B cell (primary cell): ENCODE data around the gene EFNA5. TPM values are rescaled to one million over a fixed set of nuclear protein-coding genes. Genes with fewer than 3 reads are reported as not detected.

Source experiments
- ATAC-seq: fragments of 200-7000 bp; cut with Tn5 transposase; one replicate; pipeline ENCODE4 v1.10.0; 2021; ENCODE audit warnings: low read depth, mild to moderate bottlenecking, moderate number of reproducible peaks, moderate library complexity
- CTCF ChIA-PET: fragments of 350-600 bp; sonication (Branson Sonifier 250); formaldehyde crosslinking; loops from one replicate; lab custom pipeline; 2021; ENCODE audit warnings: antibody characterized with exemption, inconsistent platforms; lab: Charles Lee
- POLR2A ChIA-PET: fragments of 350-600 bp; sonication (Branson Sonifier 250); formaldehyde crosslinking; loops from one replicate; lab custom pipeline; 2021; ENCODE audit warnings: antibody characterized with exemption; lab: Charles Lee
- DNase-seq: peaks from one replicate; pipeline ENCODE4 v3.0.0; 2013
- H2AFZ ChIP-seq: 2 replicates; pipeline ENCODE4 v1.6.1; 2012; ENCODE audit warnings: mild to moderate bottlenecking, low read depth, low read length; ENCODE audit not compliant: insufficient read depth, poor library complexity, severe bottlenecking
- H3K27ac ChIP-seq, 2 donors: 1 replicate in 1 of 2; 2 replicates in 1 of 2; pipeline ENCODE4 v1.5.1; 2012 to 2013; ENCODE audit warnings: low read length in 2 of 2, mild to moderate bottlenecking in 2 of 2, moderate library complexity in 1 of 2
- H3K27me3 ChIP-seq, 4 experiments: fragments of 200-600 bp in 1 of 4; sonication (generic) in 1 of 4; replicated peaks in 1 of 4; 1 replicate in 2 of 4; 2 replicates in 2 of 4; pipeline versions ENCODE4 v1.6.1 to v1.7.0; 2013 to 2016; ENCODE audit warnings: low read length in 3 of 4, mild to moderate bottlenecking in 2 of 4, mixed read lengths in 1 of 4, moderate library complexity in 1 of 4; ENCODE audit not compliant: insufficient read depth in 4 of 4, control insufficient read depth in 3 of 4; ENCODE audit errors: control extremely low read depth in 1 of 4
- H3K36me3 ChIP-seq, 2 experiments: replicated peaks in 1 of 2; 1 replicate in 1 of 2; 2 replicates in 1 of 2; pipeline versions ENCODE4 v1.6.1 to v1.7.1; 2013; ENCODE audit warnings: low read length in 1 of 2; ENCODE audit not compliant: insufficient read depth in 2 of 2, control insufficient read depth in 1 of 2; ENCODE audit errors: control extremely low read depth in 1 of 2, extremely low read depth in 1 of 2
- H3K4me1 ChIP-seq, 2 donors: fragments of 200-600 bp in 1 of 2; sonication (generic) in 1 of 2; 1 replicate in 1 of 2; 2 replicates in 1 of 2; pipeline versions ENCODE4 v1.5.1 to v1.6.1; 2013 to 2017; ENCODE audit warnings: low read length in 2 of 2; ENCODE audit not compliant: control insufficient read depth in 2 of 2, insufficient read depth in 2 of 2
- H3K4me2 ChIP-seq: replicated peaks from 2 replicates; pipeline ENCODE3; 2012; ENCODE audit warnings: mild to moderate bottlenecking, low read depth, low read length; ENCODE audit not compliant: poor library complexity, severe bottlenecking
- H3K4me3 ChIP-seq, 5 experiments: fragments of 200-600 bp in 1 of 5; sonication (generic) in 1 of 5; 1 replicate in 3 of 5; 2 replicates in 2 of 5; pipeline versions ENCODE4 v1.5.1 to v1.7.0; 2011 to 2016; ENCODE audit warnings: low read length in 4 of 5, mild to moderate bottlenecking in 4 of 5, low read depth in 2 of 5, control low read depth in 1 of 5, moderate library complexity in 1 of 5; ENCODE audit not compliant: insufficient read depth in 1 of 5; ENCODE audit errors: control extremely low read depth in 1 of 5, extremely low read depth in 1 of 5
- H3K79me2 ChIP-seq: fragments of 200-600 bp; sonication (generic); one replicate; pipeline ENCODE4 v1.6.0; 2016; ENCODE audit warnings: low read length; ENCODE audit not compliant: control insufficient read depth, insufficient read depth
- H3K9ac ChIP-seq: fragments of 200-600 bp; sonication (generic); 2 replicates; pipeline ENCODE4 v1.6.1; 2017; ENCODE audit warnings: mild to moderate bottlenecking, low read length, moderate library complexity
- H3K9me3 ChIP-seq, 3 donors: one replicate each; pipeline versions ENCODE4 v1.6.1 to v1.7.1; 2013; ENCODE audit warnings: low read length in 2 of 3; ENCODE audit not compliant: control insufficient read depth in 2 of 3, insufficient read depth in 1 of 3; ENCODE audit errors: control extremely low read depth in 1 of 3
- H4K20me1 ChIP-seq: 2 replicates; pipeline ENCODE4 v1.6.0; 2012; ENCODE audit warnings: mild to moderate bottlenecking, low read length; ENCODE audit not compliant: insufficient read depth, control insufficient read depth, poor library complexity, severe bottlenecking
- H3K27ac Mint-ChIP-seq: one replicate; pipeline ENCODE4 v1.8.0; 2021; ENCODE audit warnings: mixed read lengths
- H3K27me3 Mint-ChIP-seq: one replicate; pipeline ENCODE4 v1.8.0; 2021; ENCODE audit warnings: mixed read lengths
- H3K4me1 Mint-ChIP-seq: one replicate; pipeline ENCODE4 v1.8.0; 2021; ENCODE audit warnings: mixed read lengths
- H3K4me3 Mint-ChIP-seq: one replicate; pipeline ENCODE4 v1.8.0; 2021; ENCODE audit warnings: mixed read lengths
- H3K9me3 Mint-ChIP-seq: one replicate; pipeline ENCODE4 v1.8.0; 2022; ENCODE audit warnings: mixed read lengths; ENCODE audit not compliant: insufficient read depth
- CTCF ChIP-seq: fragments of 200-600 bp; IDR thresholded peaks from one replicate; pipeline ENCODE4 v1.8.0; 2022; ENCODE audit warnings: antibody characterized with exemption, mild to moderate bottlenecking
- EZH2 ChIP-seq: IDR thresholded peaks from 2 replicates; pipeline ENCODE4 v1.6.1; 2012; ENCODE audit warnings: borderline replicate concordance, low read depth, mild to moderate bottlenecking, moderate library complexity, low read length; ENCODE audit not compliant: insufficient read depth, poor library complexity, severe bottlenecking
- WGBS: methylation state at CpG from one replicate; pipeline ENCODE4 v1.1.5; 2013; ENCODE audit warnings: missing lambda C conversion rate; ENCODE audit not compliant: insufficient coverage; 5-methylcytosine and 5-hydroxymethylcytosine counted together
- intact Hi-C: fragments of 100-400 bp; cut with micrococcal nuclease; formaldehyde crosslinking; loops from one replicate; pipeline ENCODE4 v1.10.0; 2022
- polyA plus RNA-seq: library from polyadenylated mRNA; depleted of rRNA; stranded (reverse); fragments of >200 nt; gene quantifications from 2 replicates; pipeline ENCODE4 v1.2.3, GENCODE V29; 2012
- total RNA-seq, 2 donors: library from RNA; stranded (reverse); fragments of 120-200 nt in 1 of 2; gene quantifications; 1 replicate in 1 of 2; 2 replicates in 1 of 2; pipeline versions ENCODE4 v1.2.3 to v1.2.4, GENCODE V29; 2013 to 2022

EFNA5 gene
- total and polyA plus RNA-seq, 2 donors (not counting 1 experiment from before 2014, with no cell fraction given) = not detected

GRCh38 chr5:107699425-107699824 lies 28.7 kb upstream of the EFNA5 start:
- intact Hi-C loops = no loop called here
- CTCF ChIA-PET = no interaction called here

GRCh38 chr5:107698286-107698685 lies 27.5 kb upstream of the EFNA5 start:
- 83% methylated on average over 2 of the region's 2 CpGs for WGBS
- no peak overlapping the region for H3K4me3 ChIP-seq
- intact Hi-C loops = no loop called here
- no peak overlapping the region for H3K4me3 Mint-ChIP-seq
- H2AFZ ChIP-seq = no peak overlapping the region
- no peaks in the 10 kb centered on the region for H3K27me3 Mint-ChIP-seq
- no peak overlapping the region for H3K9ac ChIP-seq
- no peaks in the 10 kb centered on the region for H3K36me3 ChIP-seq
- H3K9me3 Mint-ChIP-seq = no peaks in the 10 kb centered on the region
- no peak overlapping the region for H3K27ac Mint-ChIP-seq
- ChIA-PET CTCF (no interaction called here), POLR2A (no interaction called here)
- no peaks in the 10 kb centered on the region for H3K27me3 ChIP-seq
- H3K9me3 ChIP-seq = no peaks in the 10 kb centered on the region
- no peaks in the 10 kb centered on the region for H3K79me2 ChIP-seq
- no peak for DNase-seq
- no peak for ATAC-seq
- no peak for TF ChIP-seq EZH2
- no peak for TF ChIP-seq CTCF
- no peak overlapping the region for H3K4me2 ChIP-seq
- no peak overlapping the region for H3K27ac ChIP-seq
- H3K4me1 ChIP-seq = no peaks in the 10 kb centered on the region
- no peaks in the 10 kb centered on the region for H4K20me1 ChIP-seq
- H3K4me1 Mint-ChIP-seq = no peaks in the 10 kb centered on the region

More at GRCh38 chr5:107699425-107699824, 28.7 kb upstream of the EFNA5 start:
- no peak overlapping the region for H3K27ac Mint-ChIP-seq
- no CpG with 5 or more reads among the region's 1 CpG for WGBS
- H3K4me3 ChIP-seq = no peak overlapping the region
- no peak overlapping the region for H3K27ac ChIP-seq
- TF ChIP-seq EZH2 (no peak), CTCF (no peak)
- no peak overlapping the region for H3K4me2 ChIP-seq
- no peak overlapping the region for H3K9ac ChIP-seq
- no peak for DNase-seq
- no peaks in the 10 kb centered on the region for H3K4me1 ChIP-seq
- no peaks in the 10 kb centered on the region for H3K27me3 Mint-ChIP-seq
- H3K79me2 ChIP-seq = no peaks in the 10 kb centered on the region
- H3K4me1 Mint-ChIP-seq = no peaks in the 10 kb centered on the region
- H3K36me3 ChIP-seq = no peaks in the 10 kb centered on the region
- no peaks in the 10 kb centered on the region for H3K27me3 ChIP-seq
- no peaks in the 10 kb centered on the region for H4K20me1 ChIP-seq
- H3K4me3 Mint-ChIP-seq = no peak overlapping the region
- POLR2A ChIA-PET = no interaction called here
- no peak for ATAC-seq
- no peak overlapping the region for H2AFZ ChIP-seq
- H3K9me3 ChIP-seq = no peaks in the 10 kb centered on the region
- H3K9me3 Mint-ChIP-seq = no peaks in the 10 kb centered on the region
